A204.1 (cell line): Measurements from ENCODE around the gene CUL9.

Experiments
- FAIRE-seq: peaks from 2 replicates; lab custom pipeline; 2012; peaks lifted over from hg19 to GRCh38; lab: Jason Lieb, UNC

Gene CUL9

DNA sequence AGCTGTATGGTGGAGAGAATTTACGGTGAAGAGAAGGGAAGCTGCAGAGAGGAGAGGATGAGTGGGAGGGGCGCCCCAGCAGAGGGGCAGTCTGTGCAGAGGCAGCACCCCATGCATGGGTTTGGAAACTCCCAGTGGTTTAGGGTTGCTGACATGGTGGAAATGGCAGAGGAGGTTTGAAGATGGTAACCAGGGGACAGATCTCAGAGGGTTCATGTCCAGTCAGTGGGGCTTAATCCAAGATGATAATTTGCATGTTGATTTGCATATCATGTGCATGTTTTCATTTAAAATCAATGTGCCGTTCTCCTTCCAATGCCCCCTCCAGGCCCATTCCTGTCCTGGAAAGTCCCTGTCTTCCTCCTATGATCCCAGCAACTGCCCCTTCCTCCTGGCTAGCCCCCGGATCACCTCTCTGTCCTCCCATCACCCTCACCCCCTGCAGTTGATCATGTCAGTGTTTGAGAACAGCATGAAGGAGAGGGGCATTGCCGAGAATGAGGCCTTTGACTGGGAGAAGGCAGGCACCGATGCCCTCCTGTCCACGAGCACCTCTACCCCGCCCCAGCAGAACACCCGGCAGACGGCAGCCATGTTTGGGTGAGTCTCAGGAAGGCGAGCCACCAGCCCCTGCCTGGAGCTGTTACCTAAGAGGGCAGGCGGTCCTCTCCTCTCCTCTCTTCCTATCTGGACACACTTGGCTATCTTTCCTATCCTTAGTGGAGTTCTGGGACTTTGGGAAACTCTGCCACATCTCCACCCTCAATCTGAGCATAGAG lies 75.6 kb downstream of the CUL9 start:
- FAIRE-seq: no peak

DNA sequence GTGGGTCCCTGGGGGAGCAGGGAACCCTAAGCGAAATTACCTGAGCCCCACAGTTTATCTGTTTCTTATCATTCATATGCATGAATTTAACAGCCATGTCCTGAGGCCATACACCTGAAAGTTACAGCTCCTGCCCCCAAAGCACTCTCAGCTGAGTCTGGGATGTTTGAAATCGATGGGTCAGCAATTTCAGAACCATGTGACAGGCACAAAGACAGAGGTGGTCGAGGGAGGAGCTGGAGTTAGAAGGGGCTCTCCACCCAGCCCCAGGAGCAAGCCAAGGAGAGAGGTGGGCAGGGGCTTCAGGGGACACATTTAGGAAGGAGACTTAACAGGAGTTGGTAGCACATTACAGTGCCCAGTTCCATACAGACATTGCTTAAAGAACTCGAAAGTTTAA lies 76.2 kb downstream of the CUL9 start:
- FAIRE-seq: no peak

DNA sequence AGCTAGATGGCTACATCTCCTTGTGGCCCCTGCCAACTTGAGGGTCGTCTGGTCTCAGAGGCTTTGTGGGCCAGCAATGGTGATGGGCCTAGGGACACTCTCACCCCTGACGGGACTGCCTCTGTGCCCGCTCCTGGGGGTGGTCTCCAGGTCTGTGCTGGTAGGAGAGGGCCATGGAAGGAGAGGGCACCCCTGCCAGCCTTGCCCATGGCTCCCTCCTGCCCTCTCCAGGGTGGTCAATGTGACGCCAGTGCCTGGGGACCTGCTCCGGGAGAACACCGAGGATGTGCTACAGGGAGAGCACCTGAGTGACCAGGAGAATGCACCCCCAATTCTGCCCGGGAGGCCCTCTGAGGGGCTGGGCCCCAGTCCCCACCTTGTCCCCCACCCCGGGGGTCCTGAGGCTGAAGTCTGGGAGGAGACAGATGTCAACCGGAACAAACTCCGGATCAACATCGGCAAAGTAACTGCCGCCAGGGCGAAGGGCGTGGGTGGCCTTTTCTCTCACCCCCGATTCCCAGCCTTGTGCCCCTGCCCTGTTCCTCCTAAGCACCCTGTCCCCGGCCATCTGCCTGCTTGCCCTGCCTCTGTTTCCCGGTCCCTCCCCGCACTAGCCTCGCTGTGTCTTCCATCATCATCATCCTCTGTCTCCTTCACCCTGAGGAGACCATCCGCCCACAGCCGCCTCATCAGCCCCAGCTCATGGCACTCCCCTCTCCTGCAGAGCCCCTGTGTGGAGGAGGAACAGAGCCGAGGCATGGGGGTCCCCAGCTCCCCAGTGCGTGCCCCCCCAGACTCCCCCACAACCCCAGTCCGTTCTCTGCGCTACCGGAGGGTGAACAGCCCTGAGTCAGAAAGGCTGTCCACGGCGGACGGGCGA lies 77.1 kb downstream of the CUL9 start:
- FAIRE-seq: no peak

DNA sequence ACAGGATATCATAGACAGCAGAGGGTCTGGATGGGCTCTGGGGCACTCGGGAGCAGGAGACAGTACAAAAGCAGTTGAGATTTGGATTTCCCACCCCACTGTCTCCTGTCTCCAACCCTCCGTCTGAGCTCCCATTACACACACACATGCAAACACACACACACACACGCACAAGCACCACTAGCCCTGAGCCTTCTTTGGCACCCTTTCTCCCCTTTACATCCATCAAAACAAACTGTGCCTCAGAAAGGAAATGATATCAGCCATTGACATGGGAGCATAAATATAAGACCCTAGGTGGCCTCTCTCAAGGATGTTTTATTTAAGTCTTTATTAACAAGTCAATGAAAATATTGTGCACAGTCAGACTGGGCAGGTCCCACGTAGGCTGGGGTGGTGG lies 78.8 kb downstream of the CUL9 start:
- no peak for FAIRE-seq

DNA sequence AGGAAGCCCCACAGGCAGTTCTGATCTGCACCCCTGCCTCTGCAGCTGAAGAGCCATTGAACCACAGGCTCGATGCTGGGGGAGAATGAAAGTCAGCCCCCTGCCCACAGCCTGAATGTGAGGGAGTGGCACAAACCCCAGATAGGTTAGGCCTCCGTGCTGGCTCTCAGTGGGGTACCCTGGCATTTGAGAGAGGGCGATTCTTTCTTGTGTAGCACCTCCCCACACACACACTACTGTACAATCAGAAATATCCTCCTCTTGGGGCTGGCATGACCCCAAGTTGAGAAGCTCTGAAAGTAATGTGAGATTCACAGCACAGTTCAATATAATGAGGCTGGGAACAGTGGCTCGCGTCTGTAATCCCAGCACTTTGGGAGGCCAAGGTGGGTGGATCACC lies 79.2 kb downstream of the CUL9 start:
- FAIRE-seq: no peak

DNA sequence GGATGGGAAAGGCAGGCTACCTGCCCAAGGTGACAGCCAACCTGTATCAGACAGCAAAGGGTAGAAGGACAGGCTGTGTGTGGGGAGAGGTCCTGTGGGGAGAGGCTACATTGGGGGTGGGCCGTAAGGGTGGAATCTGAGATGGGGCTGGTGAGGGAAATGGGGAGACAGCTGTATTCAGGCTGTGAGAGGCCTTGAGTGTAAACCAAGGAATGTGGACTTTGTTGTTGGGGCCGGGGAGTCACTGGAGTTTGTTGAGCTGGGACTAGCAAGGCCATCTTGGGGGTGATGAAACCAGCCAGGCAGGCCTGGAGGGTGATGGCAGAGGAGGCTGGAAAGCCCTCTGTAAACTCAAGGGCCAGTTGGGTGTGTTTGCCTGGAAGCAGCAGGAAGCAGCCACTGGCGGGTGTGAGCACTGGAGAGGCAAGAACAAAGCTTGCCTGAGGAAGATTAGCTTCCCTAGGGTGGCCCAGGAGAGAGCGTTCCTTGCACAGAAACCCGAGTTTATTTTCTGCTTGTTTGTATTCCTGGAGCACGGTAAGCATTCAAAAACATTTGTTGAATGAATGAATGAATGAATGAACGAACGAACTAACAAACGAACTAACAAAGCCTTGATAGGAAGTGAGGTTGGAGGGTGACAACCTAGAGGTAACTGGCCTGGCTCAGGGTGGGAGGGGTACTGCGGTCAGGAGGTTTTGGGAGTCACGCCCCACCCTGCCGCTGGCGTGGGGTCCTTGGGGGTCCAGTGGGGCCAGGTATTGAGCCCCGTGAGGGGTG lies 80.2 kb downstream of the CUL9 start:
- FAIRE-seq: no peak

DNA sequence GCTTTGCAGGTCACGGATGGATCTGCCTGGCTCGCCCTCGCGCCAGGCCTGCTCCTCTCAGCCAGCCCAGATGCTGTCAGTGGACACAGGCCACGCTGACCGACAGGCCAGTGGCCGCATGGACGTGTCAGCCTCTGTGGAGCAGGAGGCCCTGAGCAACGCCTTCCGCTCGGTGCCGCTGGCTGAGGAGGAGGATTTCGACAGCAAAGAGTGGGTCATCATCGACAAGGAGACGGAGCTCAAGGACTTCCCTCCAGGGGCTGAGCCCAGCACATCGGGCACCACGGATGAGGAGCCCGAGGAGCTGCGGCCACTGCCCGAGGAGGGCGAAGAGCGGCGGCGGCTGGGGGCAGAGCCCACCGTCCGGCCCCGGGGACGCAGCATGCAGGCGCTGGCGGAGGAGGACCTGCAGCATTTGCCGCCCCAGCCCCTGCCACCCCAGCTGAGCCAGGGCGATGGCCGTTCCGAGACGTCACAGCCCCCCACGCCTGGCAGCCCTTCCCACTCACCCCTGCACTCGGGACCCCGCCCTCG lies 80.9 kb downstream of the CUL9 start:
- FAIRE-seq: no peak

DNA sequence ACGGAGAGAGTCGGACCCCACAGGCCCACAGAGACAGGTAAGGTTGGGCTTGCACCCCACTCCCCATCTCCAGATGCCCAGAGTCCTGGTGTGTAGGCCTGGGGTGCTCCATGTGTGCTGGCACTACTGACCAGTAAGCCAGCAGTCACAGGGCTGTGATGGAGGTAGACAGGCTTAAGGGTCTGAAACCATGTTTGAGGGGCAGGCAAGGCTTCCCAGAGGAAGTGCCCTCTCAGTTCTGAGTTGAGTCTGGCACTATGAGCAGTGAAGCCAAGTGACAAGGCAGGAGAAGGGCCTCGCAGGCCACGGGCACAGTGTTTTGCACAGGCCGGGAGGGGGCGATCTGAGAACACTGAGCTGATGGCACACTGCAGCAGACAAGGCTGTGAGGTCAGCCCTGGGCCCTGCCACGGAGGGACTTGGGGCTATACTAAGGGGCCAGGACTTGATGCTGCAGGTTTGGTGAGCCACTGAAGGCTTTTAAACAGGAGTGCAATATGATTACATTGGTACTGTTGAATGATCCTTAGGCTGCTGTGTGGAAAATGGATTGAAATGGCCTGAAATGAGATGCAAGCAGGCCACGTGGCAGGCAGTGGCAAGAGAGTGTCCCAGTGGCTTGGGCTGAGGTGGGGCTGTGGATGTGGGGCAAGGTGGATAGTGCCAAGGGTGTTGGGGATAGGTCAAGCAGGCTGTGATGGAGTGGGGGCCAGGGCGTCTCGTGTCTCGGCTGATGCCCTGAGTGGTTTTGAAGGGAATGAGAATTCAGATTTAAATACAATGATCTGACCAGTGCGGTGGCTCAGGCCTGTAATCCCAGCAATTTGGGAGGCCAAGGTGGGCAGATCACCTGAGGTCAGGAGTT lies 81.5 kb downstream of the CUL9 start:
- FAIRE-seq: no peak

DNA sequence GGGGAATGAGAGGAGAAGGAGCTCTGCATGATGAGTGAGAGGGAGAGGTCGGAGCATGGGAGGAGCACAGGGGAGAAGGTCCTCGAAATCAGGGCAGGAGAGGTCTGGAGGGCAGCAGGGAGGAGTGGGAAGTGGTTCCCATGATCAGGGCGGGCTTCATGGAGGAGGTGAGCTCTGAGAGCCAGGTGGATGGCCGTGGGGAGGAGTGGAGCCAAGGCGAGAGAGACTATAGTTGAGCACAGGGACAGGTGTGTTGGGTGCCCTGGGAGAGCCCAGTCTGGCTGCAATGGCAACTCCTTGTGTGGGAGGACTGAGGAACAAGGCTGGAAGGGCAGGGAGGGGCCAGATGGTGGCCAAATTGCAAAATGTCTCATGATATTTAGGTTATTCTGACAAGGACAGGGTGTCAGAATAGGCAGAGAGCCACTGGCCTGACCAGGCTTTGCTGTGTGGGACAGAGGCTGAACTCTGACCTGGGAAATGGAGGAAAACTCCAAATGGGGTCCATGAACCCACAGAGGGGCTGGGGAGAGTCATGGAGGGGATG lies 82.7 kb downstream of the CUL9 start:
- no peak for FAIRE-seq

DNA sequence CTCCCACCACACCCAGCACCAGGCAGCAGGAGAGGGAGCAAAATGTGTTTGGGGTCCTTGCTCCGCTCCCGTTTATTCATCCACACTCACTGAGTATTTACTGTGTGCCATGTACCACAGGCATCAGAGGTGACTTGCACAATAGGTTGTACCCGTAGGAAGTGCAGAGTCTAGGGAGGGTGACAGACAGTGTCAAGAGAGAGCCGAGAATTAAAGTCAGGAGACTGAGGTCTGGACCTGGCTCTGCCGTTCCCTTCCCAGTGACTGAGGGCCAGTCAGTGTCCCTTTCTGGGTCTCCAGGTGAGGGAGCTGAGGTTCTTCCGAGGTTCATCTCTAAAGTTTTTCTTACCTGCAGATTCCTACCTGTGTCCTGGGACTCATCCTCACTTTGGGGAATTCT lies 83.6 kb downstream of the CUL9 start:
- no peak for FAIRE-seq

DNA sequence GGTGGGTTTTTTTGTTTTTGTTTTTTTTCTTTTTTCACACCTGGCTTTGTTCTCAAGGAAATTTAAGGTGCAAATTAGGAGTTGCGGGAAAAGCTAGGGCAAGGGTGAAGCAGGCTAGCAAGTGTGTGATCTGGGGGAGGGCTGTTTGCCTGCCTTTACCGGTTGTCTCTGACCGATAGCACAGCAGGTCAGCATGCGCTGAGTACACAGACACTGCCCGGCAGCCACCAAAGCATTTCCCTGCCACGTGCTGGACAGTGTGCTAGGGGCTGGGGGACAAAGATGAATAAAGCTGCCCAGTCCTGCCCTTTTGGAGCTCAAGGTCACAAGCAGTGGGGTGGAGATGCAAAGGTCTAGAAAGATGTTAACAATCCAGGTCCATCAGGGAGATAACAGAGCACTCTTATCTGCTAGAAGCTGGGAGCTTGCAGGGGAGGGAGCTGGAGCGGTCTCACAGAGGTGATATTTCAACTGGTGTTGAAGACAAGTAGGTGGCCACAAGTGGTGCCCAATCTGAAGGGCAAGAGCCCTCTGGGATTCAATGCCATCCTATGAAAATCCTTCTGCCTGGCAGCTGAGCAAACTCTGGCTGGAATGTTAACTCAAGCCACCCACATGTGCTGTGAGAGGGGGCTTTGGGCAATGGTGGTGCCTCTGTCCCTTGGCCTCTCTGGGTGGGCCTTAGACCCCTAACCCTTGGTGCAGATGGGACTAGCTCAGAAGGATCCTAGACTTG lies 85.8 kb downstream of the CUL9 start:
- FAIRE-seq: no peak

DNA sequence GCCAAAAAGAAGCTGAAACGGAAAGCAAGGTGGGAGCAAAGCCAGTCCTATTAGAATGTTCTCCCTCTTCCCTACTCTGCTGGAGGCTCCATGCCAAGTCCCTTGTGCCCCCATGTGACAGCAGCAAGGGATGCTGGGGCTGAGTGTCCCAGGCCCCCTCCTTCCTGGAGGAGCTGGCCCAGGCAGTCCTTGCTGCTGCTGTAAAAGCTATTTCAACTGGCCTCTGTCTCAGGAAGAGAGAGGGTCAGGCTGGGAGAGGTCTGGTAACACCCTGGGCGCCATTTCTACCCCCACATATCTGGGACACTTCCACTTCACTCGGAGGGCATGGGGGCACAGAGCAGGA lies 86.3 kb downstream of the CUL9 start:
- no peak for FAIRE-seq

DNA sequence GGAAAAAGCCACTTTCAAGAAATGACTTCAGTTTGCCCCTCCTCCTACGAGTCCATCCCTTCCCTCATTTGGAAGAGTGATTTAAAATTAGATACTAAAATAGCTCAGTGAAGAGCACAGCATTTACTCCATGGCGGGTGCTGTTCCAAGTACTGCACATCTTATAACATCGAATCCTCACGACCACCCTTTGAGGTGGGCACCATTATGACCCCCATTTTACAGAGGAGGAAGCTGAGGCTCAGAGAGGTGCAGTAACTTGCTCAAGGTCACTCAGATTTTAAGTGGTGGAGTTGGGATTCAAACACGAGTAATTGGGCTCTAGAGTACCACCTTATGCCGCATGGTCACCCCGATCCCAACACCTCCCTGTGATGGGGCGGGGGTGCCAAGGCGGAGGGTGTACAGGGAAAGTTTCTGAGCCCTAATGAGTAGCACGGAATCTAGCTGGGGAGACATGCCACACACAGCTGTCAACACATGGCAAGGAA lies 86.8 kb downstream of the CUL9 start:
- no peak for FAIRE-seq

DNA sequence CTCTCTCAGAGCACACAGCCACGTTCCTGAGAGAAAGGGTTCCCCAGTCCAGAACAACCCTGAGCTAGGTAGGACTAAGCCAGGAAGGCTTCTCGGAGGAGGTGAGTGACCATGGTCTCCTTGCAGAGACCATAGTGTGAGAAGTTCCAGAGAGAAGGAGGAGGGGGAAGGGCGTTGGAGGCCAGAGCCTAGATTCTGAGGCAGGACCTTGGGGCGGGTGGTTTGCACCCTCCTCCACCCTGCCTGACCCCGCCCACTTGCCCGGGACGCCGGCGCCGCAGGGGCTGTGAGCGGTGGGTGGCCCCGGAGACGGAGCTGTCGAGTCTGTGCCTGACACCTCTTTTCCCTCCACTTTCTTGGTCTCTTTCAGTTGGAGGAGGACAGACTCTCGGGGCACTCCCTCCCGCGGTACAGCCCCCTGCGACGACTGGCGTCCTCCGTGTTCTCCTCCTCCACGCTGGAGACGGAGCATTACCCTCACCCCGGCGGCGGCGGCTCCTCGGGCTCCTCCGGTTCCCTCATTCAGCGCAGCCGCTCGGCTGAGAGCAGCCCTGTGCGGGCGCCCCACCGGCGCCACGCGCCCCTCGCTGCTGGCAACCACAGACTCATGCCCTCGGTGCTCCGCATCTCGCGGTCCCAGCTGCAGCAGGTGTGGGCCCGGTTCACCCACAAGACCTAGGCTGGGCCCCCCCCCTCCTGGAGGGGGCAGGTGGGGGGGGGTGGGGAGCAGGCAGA lies 87.4 kb downstream of the CUL9 start:
- no peak for FAIRE-seq

DNA sequence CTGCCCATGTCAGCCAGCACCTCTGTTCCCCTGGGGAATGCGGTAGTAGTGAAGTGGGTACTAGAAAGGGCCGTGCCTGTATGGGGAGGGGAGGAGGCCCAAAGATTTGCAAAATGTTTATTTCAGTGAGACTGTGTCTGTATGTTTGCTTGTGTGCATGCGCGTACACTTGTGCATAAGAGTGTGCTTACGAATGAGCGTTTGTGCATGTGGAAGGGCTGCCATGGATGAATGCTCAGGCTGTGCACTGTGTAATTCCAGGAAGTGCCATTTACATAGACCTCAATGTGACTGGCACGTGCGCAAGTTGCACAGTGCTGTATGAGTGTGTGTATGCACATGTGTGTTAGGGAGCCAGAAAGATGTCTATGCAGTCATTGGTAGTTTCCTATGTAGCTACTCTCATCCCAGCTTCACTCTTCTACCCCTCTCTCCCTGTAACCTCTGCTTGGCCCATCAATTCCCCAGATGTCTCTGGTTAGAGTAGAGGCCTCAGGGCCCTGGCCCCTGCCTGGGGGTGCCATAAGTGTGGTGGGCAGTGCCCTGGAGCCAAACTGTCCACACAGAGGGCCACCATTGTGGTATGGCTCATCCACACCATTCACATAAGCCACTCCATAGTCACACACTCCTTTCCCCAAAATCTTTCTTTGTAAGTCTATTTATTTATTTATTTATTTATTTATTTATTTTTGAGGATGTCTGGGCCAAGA lies 89.3 kb downstream of the CUL9 start:
- FAIRE-seq: no peak

DNA sequence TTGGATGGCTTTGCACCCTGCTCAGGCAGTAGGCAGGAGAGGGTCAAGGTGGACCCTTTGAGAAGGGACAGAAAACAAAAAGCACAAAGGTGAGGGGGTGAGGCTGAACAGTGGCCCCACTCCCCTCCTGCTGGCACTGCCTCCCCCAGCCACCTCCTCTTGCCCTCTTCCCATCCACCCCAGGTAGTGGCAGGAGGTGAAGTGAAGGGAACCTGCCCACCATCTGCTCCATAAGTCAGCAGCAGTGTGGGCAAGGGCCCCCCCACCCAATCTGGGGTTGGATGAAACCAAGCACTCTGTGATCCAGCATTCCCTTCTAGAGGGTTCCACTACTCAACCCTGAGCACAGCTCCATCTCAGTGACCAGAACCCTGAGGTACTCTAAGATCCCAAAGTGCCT lies 89.9 kb downstream of the CUL9 start:
- FAIRE-seq: no peak

DNA sequence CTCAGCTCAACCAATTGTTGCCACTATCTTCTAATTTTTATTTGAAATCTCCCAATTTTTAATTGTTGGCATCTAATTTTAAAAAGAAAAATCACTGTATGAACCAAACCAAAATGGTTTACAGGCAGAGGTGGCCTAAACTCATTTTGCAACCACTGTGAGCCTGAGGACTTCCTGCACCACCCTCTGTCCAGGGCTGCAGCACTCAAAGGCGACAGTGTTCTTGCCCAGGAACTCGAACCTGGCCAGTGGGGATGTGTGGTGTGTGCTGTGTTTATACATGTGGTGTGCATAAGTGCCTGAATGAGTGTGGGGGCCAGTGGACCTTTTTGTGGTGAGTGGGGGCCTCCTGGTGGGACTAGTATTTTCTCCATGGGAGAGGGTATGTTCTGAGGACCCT lies 91.7 kb downstream of the CUL9 start:
- no peak for FAIRE-seq
